GM21528 (cell line): ENCODE measurements around the gene TRIM40.

Experiments
- ATAC-seq: cut with Tn5 transposase; IDR thresholded peaks from one replicate; pipeline ENCODE4 v1.9.1; 2021; ENCODE audit warnings: mild to moderate bottlenecking, moderate library complexity; ENCODE audit not compliant: unreplicated experiment, low FRiP score

Gene TRIM40

GRCh38 chr6:30145818-30146217, 9.9 kb downstream of the TRIM40 start:
- ATAC-seq: no peak

- no peak for ATAC-seq
Measured at GRCh38 chr6:30147096-30147495, 11.2 kb downstream of the TRIM40 start.

GRCh38 chr6:30149234-30149633, 13.3 kb downstream of the TRIM40 start:
- ATAC-seq: no peak

- no peak for ATAC-seq
Measured at GRCh38 chr6:30149858-30150550, 14.1 kb downstream of the TRIM40 start.

- ATAC-seq: no peak
Measured at GRCh38 chr6:30150671-30151395, 14.9 kb downstream of the TRIM40 start.

- no peak for ATAC-seq
Measured at GRCh38 chr6:30151580-30151979, 15.6 kb downstream of the TRIM40 start.

GRCh38 chr6:30152016-30152673, 16.2 kb downstream of the TRIM40 start:
- ATAC-seq: no peak

- ATAC-seq: no peak
Measured at GRCh38 chr6:30152910-30153610, 17.1 kb downstream of the TRIM40 start.

GRCh38 chr6:30154061-30154460, 18.1 kb downstream of the TRIM40 start:
- no peak for ATAC-seq

- ATAC-seq: no peak
Measured at GRCh38 chr6:30154709-30155519, 19.0 kb downstream of the TRIM40 start.

- no peak for ATAC-seq
Measured at GRCh38 chr6:30155520-30156261, 19.8 kb downstream of the TRIM40 start.

GRCh38 chr6:30156262-30156599, 20.3 kb downstream of the TRIM40 start:
- ATAC-seq: no peak

- ATAC-seq: no peak
Measured at GRCh38 chr6:30156774-30157173, 20.8 kb downstream of the TRIM40 start.

- no peak for ATAC-seq
Measured at GRCh38 chr6:30157581-30157980, 21.6 kb downstream of the TRIM40 start.

- no peak for ATAC-seq
Measured at GRCh38 chr6:30157999-30158398, 22.1 kb downstream of the TRIM40 start.

- ATAC-seq: no peak
Measured at GRCh38 chr6:30158475-30159040, 22.6 kb downstream of the TRIM40 start.

- ATAC-seq: no peak
Measured at GRCh38 chr6:30160008-30160784, 24.3 kb downstream of the TRIM40 start.

- ATAC-seq: no peak
Measured at GRCh38 chr6:30160785-30161531, 25.0 kb downstream of the TRIM40 start, which contains the start of gene TRIM10. TSS of gene TRIM10 (minus strand) at chr6:30161211. CDS start at chr6:30160858, 353 bp downstream.
